ENCODE results near the gene UBE2B. TPM values are rescaled to one million over a fixed set of nuclear protein-coding genes. Genes with fewer than 3 reads are reported as not detected.
"Not testable (repeated sequence)": the region's sequence is repeated elsewhere in the genome, so short reads cannot be mapped to it uniquely, and the experiment has no call there.

UBE2B gene
- polyA plus RNA-seq, 1 of the 3 experiments (the other 2 are of a cell fraction): 24.3 TPM

DNA sequence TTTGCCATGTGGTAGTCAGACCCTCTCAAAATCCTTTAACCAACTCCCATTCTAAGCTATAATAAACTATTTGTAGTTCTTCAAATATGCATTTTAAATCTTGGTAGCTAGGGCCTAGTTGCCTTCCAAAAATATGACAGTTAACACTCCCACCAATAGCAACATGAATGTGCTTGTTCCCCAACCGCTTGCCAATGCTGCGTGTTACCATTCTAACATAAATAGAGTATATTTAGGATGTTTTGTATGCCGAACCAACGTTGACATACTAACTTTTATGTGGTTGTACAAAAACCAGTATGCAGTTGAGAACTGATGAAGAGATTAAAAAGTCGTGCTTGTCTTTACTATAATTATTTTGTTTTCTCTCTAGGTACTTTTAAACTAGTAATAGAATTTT is 9.0 kb downstream of the UBE2B start:
- ChIA-PET POLR2A (no interaction called here), CTCF (interaction anchor here (0.5 to 0.9 kb wide), 2 partner anchors 13 to 299 kb away, joined by 3 to 4 read pairs; no protein-coding TSS in a partner anchor)
- Histone ChIP-seq H3K9me3 (no peaks in the 10 kb centered on the region), H3K27me3 (ENCODE audit: insufficient read depth) (no peaks in the 10 kb centered on the region), H3K79me2 (ENCODE audit: insufficient read depth) (peaks cover 95% of the 10 kb centered on the region), H4K20me1 (ENCODE audit: insufficient read depth) (peaks cover 48% of the 10 kb centered on the region), H3K4me1 (ENCODE audit: control insufficient read depth in 1 of 2, insufficient read depth in 2 of 2, low read depth in 1 of 2, low read length in 1 of 2) (no peaks in the 10 kb centered on the region; a peak in 1 of 4 replicates), H3K4me3 (ENCODE audit: low read depth in 2 of 2, low read length in 1 of 2) (no peak overlapping the region), H3K27ac (ENCODE audit: low read depth in 2 of 2, low read length in 1 of 2) (no peak overlapping the region), H3K4me2 (no peak overlapping the region), H2AFZ (ENCODE audit: low read depth) (no peak overlapping the region), H3K9ac (no peak overlapping the region), H3F3A (replicated peaks; ENCODE audit: insufficient read depth) (peaks cover 29% of the 10 kb centered on the region), H3K36me3 (replicated peaks in 1 of 2; ENCODE audit: control insufficient read depth in 1 of 2, insufficient read depth in 2 of 2, low read length in 1 of 2) (peaks cover 53 to 88% of the 10 kb centered on the region in 2 experiments), H3K9me2 (no peaks in the 10 kb centered on the region)
- TF ChIP-seq YY1 (IDR thresholded peaks at IDR 0.05; ENCODE audit: low read depth) (no peak), RAD21 (IDR thresholded peaks at IDR 0.05; ENCODE audit: low read length) (no peak)
- 93% methylated on average over 5 of the region's 5 CpGs for WGBS (ENCODE audit: low lambda C conversion rate)
- DNase-seq: no peak

DNA sequence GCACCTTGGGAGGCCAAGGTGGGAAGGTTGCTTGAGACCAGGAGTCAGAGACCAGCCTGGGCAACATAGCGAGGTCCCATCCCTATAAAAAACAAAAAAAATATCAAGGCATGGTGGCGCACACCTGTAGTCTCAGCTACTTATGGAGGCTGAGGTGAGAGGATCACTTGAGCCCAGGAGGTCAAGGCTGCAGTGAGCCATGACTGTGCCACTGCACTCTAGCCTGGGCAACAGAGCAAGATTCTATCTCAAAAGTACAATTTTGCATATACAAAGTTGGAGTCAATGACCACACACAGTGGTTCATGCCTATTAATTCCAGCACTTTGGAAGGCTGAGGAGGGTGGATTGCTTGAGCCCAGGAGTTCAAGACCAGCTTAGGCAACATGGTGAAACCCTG is 10.8 kb downstream of the UBE2B start:
- not testable (repeated sequence) for DNase-seq; H3K4me3 ChIP-seq (ENCODE audit: low read depth in 2 of 2, low read length in 1 of 2); H3K4me2 ChIP-seq; H3K27ac ChIP-seq (ENCODE audit: low read depth in 2 of 2, low read length in 1 of 2); H3K4me1 ChIP-seq (ENCODE audit: control insufficient read depth in 1 of 2, insufficient read depth in 2 of 2, low read depth in 1 of 2, low read length in 1 of 2); H3K27me3 ChIP-seq (ENCODE audit: insufficient read depth); H3K9me2 ChIP-seq; H3K9ac ChIP-seq; H3K9me3 ChIP-seq; H2AFZ ChIP-seq (ENCODE audit: low read depth)
- Histone ChIP-seq H4K20me1 (ENCODE audit: insufficient read depth) (peaks cover 32% of the 10 kb centered on the region), H3F3A (replicated peaks; ENCODE audit: insufficient read depth) (peaks cover 25% of the 10 kb centered on the region), H3K79me2 (ENCODE audit: insufficient read depth) (peaks cover 86% of the 10 kb centered on the region), H3K36me3 (replicated peaks in 1 of 2; ENCODE audit: control insufficient read depth in 1 of 2, insufficient read depth in 2 of 2, low read length in 1 of 2) (peaks cover 46 to 90% of the 10 kb centered on the region in 2 experiments)
- ChIA-PET POLR2A (interaction anchor here (1.7 kb wide), 1 partner anchor 10 kb away, joined by 4 read pairs; the partner anchor contains the start of gene UBE2B), CTCF (interaction anchor here (0.6 to 1.1 kb wide), 2 partner anchors 30 to 196 kb away, joined by 4 read pairs; partner anchors contain the start of gene CDKN2AIPNL)
- WGBS (ENCODE audit: low lambda C conversion rate): 100% methylated on average over 2 of the region's 2 CpGs

DNA sequence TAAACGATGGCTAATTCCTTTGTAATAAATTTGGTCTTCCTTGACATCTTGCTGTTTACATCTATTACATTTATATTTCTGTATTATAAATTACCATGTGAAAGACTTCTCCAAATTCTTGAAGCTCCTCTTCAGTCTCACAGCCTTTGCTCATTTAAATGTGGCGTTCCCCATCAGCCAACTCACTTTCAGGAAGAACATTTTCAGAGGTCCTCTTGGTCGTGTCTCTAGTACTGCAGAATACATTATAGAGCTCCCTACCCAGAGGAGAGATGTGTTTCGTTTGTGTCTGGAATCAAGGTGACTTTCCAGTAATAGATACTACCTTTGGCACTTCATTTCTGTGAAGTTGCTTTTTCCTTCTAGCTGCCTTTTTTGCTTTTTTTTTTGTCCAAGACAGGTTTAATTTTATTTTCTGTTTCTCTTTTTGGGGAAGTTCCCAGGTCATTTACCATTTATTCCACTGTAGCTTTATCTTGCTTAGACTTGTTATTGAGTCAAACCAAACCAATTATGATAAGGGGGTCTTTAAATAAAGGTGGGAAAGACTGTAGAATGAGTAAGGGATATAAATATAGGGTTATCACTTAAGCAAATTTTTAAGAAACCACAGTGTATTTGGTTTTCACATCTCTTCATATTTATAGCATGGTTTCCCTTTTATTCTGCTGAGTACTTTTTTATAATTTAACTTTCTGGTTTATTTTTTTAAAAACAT is 12.8 kb downstream of the UBE2B start:
- ChIA-PET CTCF (interaction anchor here (1.4 kb wide), 2 partner anchors 9 to 27 kb away, joined by 3 to 4 read pairs; no protein-coding TSS in a partner anchor), POLR2A (interaction anchor here (0.7 kb wide), 1 partner anchor 12 kb away, joined by 3 read pairs; no protein-coding TSS in a partner anchor)

More for the DNA sequence above, 12.8 kb downstream of the UBE2B start:
- 93% methylated on average over 4 of the region's 4 CpGs for WGBS (ENCODE audit: low lambda C conversion rate)
- Histone ChIP-seq H3K4me1 (ENCODE audit: control insufficient read depth in 1 of 2, insufficient read depth in 2 of 2, low read depth in 1 of 2, low read length in 1 of 2) (no peaks in the 10 kb centered on the region), H3F3A (replicated peaks; ENCODE audit: insufficient read depth) (peaks cover 35% of the 10 kb centered on the region), H3K9me3 (no peaks in the 10 kb centered on the region), H3K9me2 (no peaks in the 10 kb centered on the region), H3K9ac (no peak overlapping the region), H3K36me3 (replicated peaks in 1 of 2; ENCODE audit: control insufficient read depth in 1 of 2, insufficient read depth in 2 of 2, low read length in 1 of 2) (peaks cover 54 to 89% of the 10 kb centered on the region in 2 experiments), H3K4me2 (no peak overlapping the region), H3K27me3 (ENCODE audit: insufficient read depth) (no peaks in the 10 kb centered on the region), H2AFZ (ENCODE audit: low read depth) (no peak overlapping the region), H3K4me3 (ENCODE audit: low read depth in 2 of 2, low read length in 1 of 2) (no peak overlapping the region), H3K27ac (ENCODE audit: low read depth in 2 of 2, low read length in 1 of 2) (no peak overlapping the region), H3K79me2 (ENCODE audit: insufficient read depth) (peaks cover 75% of the 10 kb centered on the region), H4K20me1 (ENCODE audit: insufficient read depth) (peaks cover 15% of the 10 kb centered on the region; the same call in 1 of the 2 replicates)
- DNase-seq: no peak
- TF ChIP-seq GABPA (IDR thresholded peaks at IDR 0.05; ENCODE audit: low read depth) (no peak), EP300 (IDR thresholded peaks at IDR 0.05; ENCODE audit: borderline replicate concordance in 1 of 2, low read depth in 1 of 2, low read length in 1 of 2) (no peak), MXI1 (IDR thresholded peaks at IDR 0.05; ENCODE audit: low read depth, low read length) (no peak), EZH2phosphoT487 (IDR thresholded peaks at IDR 0.05; ENCODE audit: borderline replicate concordance, low read depth) (no peak), RAD21 (IDR thresholded peaks at IDR 0.05; ENCODE audit: low read length) (no peak), MEF2A (IDR thresholded peaks at IDR 0.05; ENCODE audit: borderline replicate concordance, low read depth) (no peak), RXRA (IDR thresholded peaks at IDR 0.05; ENCODE audit: borderline replicate concordance, low read depth) (no peak)
- TF ChIP-seq, protein P1, sequence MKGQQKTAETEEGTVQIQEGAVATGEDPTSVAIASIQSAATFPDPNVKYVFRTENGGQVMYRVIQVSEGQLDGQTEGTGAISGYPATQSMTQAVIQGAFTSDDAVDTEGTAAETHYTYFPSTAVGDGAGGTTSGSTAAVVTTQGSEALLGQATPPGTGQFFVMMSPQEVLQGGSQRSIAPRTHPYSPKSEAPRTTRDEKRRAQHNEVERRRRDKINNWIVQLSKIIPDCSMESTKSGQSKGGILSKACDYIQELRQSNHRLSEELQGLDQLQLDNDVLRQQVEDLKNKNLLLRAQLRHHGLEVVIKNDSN (IDR thresholded peaks at IDR 0.05; ENCODE audit: borderline replicate concordance, low read depth): no peak
- TF ChIP-seq, protein P2, sequence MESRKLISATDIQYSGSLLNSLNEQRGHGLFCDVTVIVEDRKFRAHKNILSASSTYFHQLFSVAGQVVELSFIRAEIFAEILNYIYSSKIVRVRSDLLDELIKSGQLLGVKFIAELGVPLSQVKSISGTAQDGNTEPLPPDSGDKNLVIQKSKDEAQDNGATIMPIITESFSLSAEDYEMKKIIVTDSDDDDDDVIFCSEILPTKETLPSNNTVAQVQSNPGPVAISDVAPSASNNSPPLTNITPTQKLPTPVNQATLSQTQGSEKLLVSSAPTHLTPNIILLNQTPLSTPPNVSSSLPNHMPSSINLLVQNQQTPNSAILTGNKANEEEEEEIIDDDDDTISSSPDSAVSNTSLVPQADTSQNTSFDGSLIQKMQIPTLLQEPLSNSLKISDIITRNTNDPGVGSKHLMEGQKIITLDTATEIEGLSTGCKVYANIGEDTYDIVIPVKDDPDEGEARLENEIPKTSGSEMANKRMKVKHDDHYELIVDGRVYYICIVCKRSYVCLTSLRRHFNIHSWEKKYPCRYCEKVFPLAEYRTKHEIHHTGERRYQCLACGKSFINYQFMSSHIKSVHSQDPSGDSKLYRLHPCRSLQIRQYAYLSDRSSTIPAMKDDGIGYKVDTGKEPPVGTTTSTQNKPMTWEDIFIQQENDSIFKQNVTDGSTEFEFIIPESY (IDR thresholded peaks at IDR 0.05; ENCODE audit: borderline replicate concordance, low read depth): no peak
